BE2C (cell line): Measurements from ENCODE around the gene SYT2.
"Not testable (repeated sequence)": the region's sequence is repeated elsewhere in the genome, so short reads cannot be mapped to it uniquely, and the experiment has no call there.

ENCODE experiments used
- DNase-seq: peaks from one replicate; pipeline ENCODE4 v3.0.0-alpha.2; 2020
- H3K27me3 ChIP-seq: fragments of 250-450 bp; sonication (Bioruptor Pico); 2 replicates; pipeline ENCODE4 v1.5.1; 2020; ENCODE audit warnings: mild to moderate bottlenecking
- H3K36me3 ChIP-seq: fragments of 250-450 bp; sonication (Bioruptor Pico); 2 replicates; pipeline ENCODE4 v1.5.1; 2020; ENCODE audit warnings: mild to moderate bottlenecking
- H3K4me1 ChIP-seq: fragments of 250-450 bp; sonication (Bioruptor Pico); 2 replicates; pipeline ENCODE4 v1.5.1; 2020
- H3K4me3 ChIP-seq: 2 replicates; pipeline ENCODE4 v1.5.1; 2011; ENCODE audit warnings: low read depth, low read length
- H3K9me3 ChIP-seq: fragments of 250-450 bp; sonication (Bioruptor Pico); 2 replicates; pipeline ENCODE4 v1.5.1; 2020
- TF ChIP-seq, protein P1 (sequence below): IDR thresholded peaks from 2 replicates; pipeline ENCODE4 v1.5.1; 2012; ENCODE audit warnings: mild to moderate bottlenecking, low read depth, low read length

Gene SYT2

DNA sequence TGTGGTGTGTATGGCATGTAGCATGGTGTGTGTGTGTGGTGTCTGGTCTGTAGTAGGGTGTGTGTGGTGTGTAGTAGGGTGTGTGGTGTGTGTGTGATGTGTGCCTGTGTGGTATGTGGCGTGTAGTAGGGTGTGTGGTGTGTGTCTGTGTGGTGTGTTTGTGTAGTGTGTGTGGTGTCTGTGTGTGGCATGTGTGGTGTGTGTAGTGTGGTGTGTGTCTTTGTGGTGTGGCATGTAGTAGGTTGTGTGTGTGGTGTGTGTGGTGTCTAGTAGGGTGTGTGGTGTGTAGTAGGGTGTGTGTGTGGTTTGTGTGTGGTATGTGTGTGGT is 85.5 kb downstream of the SYT2 start:
- Histone ChIP-seq H3K9me3 (no peaks in the 10 kb centered on the region), H3K4me3 (no peak overlapping the region), H3K36me3 (no peaks in the 10 kb centered on the region), H3K27me3 (no peaks in the 10 kb centered on the region), H3K4me1 (peaks cover 14% of the 10 kb centered on the region)
- DNase-seq: no peak
- TF ChIP-seq, protein P1, sequence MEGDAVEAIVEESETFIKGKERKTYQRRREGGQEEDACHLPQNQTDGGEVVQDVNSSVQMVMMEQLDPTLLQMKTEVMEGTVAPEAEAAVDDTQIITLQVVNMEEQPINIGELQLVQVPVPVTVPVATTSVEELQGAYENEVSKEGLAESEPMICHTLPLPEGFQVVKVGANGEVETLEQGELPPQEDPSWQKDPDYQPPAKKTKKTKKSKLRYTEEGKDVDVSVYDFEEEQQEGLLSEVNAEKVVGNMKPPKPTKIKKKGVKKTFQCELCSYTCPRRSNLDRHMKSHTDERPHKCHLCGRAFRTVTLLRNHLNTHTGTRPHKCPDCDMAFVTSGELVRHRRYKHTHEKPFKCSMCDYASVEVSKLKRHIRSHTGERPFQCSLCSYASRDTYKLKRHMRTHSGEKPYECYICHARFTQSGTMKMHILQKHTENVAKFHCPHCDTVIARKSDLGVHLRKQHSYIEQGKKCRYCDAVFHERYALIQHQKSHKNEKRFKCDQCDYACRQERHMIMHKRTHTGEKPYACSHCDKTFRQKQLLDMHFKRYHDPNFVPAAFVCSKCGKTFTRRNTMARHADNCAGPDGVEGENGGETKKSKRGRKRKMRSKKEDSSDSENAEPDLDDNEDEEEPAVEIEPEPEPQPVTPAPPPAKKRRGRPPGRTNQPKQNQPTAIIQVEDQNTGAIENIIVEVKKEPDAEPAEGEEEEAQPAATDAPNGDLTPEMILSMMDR: no peak

DNA sequence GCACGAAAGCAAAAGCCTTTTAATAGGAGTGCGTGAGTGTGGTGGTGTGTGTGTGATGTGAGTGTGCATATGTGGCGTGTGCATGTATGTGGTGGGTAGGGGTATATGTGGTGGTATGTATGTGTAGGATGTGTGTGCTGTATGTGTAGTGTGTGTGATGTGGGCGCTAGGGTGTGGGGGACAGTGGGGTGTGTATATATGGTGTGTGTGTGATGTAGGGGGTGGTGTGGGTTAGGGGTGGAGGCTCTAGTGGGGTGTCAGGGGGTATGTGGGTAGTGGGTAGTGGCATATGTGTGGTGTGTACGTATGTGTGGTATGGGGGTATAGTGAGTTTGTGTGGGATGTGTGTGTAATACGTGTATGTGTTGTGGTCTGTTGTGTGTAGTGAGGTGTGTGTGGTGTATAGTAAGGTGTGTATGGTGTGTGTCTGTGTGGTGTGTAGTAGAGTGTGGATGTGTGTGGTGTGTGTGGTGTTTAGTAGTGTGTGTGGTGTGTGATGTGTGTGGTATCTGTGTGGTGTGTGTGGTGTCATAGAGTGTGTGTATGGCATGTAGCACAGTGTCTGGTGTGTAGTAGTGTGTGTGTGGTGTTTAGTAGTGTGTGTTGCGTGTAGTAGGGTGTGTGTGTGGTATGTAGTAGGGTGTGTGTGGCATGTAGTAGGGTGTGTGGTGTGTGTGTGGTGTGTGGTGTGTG is 86.0 kb downstream of the SYT2 start:
- H3K27me3 ChIP-seq: no peaks in the 10 kb centered on the region
- TF ChIP-seq, protein P1: no peak
- H3K9me3 ChIP-seq: no peaks in the 10 kb centered on the region
- no peak overlapping the region for H3K4me3 ChIP-seq
- DNase-seq: no peak
- H3K36me3 ChIP-seq: no peaks in the 10 kb centered on the region
- peaks cover 14% of the 10 kb centered on the region for H3K4me1 ChIP-seq

DNA sequence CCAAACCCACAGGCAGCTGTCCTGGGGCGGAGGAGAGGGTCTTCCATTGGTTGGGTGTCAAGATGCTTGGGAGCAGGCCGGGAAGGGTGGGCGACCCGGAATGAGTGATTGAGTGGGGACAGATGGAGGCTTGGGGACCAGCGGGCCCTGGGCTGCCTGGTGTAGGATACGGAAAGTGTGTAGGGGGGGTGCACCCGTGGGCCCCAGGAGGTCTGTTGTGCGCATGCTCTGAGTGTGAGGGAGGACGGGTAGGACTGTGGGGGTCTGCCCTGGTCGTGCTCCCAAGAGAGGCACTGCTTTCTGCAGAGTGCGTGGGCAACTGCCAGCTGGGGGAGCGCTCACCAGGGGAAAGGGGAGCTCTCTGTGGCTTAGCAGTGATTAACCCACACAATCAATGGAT is 86.8 kb downstream of the SYT2 start:
- not testable (repeated sequence) for DNase-seq, H3K4me3 ChIP-seq

DNA sequence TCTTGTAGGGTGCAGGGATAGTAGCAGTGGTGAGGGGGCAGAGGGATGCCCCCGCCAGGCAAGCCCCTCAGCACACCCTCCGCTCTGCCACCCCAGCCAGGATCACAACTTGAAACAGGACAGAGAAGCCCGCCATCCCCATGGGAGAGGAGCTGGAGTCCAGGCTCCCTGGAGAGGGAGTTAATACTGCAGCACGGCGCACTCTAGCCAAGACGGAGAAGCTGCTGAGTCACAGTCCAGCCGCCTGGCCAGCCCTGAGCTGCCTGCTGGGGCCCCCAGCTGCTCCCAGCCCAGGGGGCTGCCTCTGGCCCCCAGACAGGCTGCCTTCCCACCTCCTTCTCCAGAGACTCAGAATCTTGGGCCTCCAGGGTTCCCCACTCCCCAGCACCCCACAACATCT is 87.2 kb downstream of the SYT2 start:
- peak; percentile 86 for DNase-seq
- Histone ChIP-seq H3K27me3 (no peaks in the 10 kb centered on the region), H3K36me3 (no peaks in the 10 kb centered on the region)

More for the DNA sequence above, 86.8 kb downstream of the SYT2 start:
- H3K9me3 ChIP-seq, H3K36me3 ChIP-seq, H3K27me3 ChIP-seq: not testable (repeated sequence)
- peaks cover 14% of the 10 kb centered on the region for H3K4me1 ChIP-seq

DNA sequence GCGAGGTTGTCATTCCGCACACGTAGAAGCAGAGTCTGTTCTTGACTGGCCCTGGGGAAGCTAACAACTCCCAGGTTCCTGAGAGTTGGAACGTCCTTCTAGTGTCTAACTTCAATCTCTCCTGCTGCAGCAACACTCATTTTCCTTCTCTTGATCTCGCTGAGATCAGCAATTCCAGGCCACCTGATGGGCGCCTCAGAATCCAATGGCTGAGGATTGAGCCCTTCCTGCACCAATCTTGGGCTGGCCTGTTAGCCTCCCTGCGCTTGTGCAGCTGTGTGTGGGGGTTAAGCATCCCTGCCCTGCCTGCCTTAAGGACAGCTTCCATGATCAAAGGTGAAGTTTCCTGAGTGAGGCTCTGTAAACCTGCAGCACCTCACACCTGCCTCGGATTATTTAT is 87.9 kb downstream of the SYT2 start:
- no peaks in the 10 kb centered on the region for H3K9me3 ChIP-seq
- DNase-seq: no peak
- peaks cover 14% of the 10 kb centered on the region for H3K4me1 ChIP-seq
- no peaks in the 10 kb centered on the region for H3K27me3 ChIP-seq
- no peaks in the 10 kb centered on the region for H3K36me3 ChIP-seq
- TF ChIP-seq, protein P1: no peak
- no peak overlapping the region for H3K4me3 ChIP-seq

More for the DNA sequence above, 87.2 kb downstream of the SYT2 start:
- Histone ChIP-seq H3K9me3 (no peaks in the 10 kb centered on the region), H3K4me1 (peaks cover 14% of the 10 kb centered on the region), H3K4me3 (no peak overlapping the region)
- TF ChIP-seq, protein P1: no peak

DNA sequence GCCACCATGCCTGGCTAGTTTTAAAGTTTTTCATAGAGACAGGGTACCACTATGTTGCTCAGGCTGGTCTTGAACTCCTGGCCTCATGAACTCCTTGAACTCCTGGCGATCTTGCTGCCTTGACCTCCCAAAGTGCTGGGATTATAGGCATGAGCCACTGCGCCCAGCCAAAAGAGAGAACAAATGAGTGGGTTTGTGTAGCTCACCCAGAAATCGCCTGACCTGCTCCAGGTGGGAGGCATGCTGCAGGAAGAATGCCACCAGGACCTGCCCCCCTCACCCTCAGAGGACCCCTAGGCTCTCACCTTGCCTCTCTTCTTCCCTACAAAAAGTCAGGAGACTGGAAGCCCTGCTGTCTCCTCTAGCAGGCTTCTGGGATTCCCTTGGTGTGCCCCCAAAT is 88.8 kb downstream of the SYT2 start:
- Histone ChIP-seq H3K9me3 (no peaks in the 10 kb centered on the region), H3K27me3 (no peaks in the 10 kb centered on the region), H3K4me3 (no peak overlapping the region), H3K4me1 (peaks cover 14% of the 10 kb centered on the region), H3K36me3 (no peaks in the 10 kb centered on the region)
- DNase-seq: no peak
- TF ChIP-seq, protein P1: no peak

DNA sequence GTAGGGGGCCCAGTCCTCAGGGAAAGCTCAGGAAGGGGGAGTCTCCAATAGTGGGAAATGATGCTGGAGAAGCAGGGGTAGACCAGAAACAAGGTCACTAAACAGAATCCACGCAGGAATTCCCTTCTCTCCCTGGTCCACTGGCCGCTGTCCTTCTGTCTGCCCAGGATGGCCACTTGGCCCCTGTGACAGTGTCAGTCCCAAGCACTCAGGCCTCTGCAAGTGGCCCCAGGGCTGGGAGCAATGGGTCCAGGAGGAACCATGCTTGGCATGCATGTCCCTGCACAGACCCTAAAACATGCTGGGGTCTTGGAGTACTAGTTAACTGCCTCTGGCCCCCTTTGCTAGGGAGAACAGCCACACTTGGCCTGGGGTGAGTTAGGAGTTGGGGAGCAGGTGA is 90.2 kb downstream of the SYT2 start:
- DNase-seq, H3K4me3 ChIP-seq, H3K9me3 ChIP-seq, H3K27me3 ChIP-seq, H3K36me3 ChIP-seq: not testable (repeated sequence)
- H3K4me1 ChIP-seq: peaks cover 14% of the 10 kb centered on the region
